A549 (cell line): ENCODE measurements around the gene NDUFS2. TPM values are rescaled to one million over a fixed set of nuclear protein-coding genes. Genes with fewer than 3 reads are reported as not detected.

ENCODE experiments used
- ATAC-seq, 2 experiments: fragments of 200-7000 bp in 1 of 2; fragments of >200 bp in 1 of 2; cut with Nextera tagmentation in 1 of 2; cut with Tn5 transposase in 1 of 2; 3 replicates each; pipeline versions ENCODE4 v1.8.0 to v1.9.1; 2018 to 2020; ENCODE audit warnings: mild to moderate bottlenecking in 1 of 2, moderate library complexity in 1 of 2
- CTCF ChIA-PET: fragments of 300-600 bp; sonication (Branson Sonifier 250); formaldehyde crosslinking; extraction: SDS; loops from one replicate; lab custom pipeline; 2021; ENCODE audit warnings: antibody characterized with exemption, inconsistent platforms; lab: Yijun Ruan, JAX
- POLR2A ChIA-PET: fragments of 350-600 bp; formaldehyde crosslinking; extraction: SDS; loops from one replicate; lab custom pipeline; 2021; ENCODE audit warnings: antibody characterized with exemption, inconsistent platforms; lab: Yijun Ruan, JAX
- DNase-seq, 2 experiments: peaks; one replicate each; pipeline versions ENCODE4 v3.0.0 to v3.0.0-alpha.2; 2011 to 2016; ENCODE audit warnings: low read depth in 1 of 2, low spot score in 1 of 2
- FAIRE-seq: peaks from 2 replicates; lab custom pipeline; 2011; peaks lifted over from hg19 to GRCh38; lab: Jason Lieb, UNC
- H3K27ac ChIP-seq, 2 experiments: fragments of >200 bp; sonication (Bioruptor Twin); formaldehyde crosslinking; 3 replicates each; pipeline ENCODE4 v1.5.1; 2016 to 2017
- H3K4me1 ChIP-seq: fragments of >200 bp; sonication (Bioruptor Twin); formaldehyde crosslinking; 3 replicates; pipeline ENCODE4 v1.6.1; 2016
- H3K4me2 ChIP-seq: fragments of >200 bp; sonication (Bioruptor Twin); formaldehyde crosslinking; 3 replicates; pipeline ENCODE4 v1.6.1; 2016
- H3K4me3 ChIP-seq: fragments of >200 bp; sonication (Bioruptor Twin); formaldehyde crosslinking; 3 replicates; pipeline ENCODE4 v1.5.1; 2016
- H3K9me3 ChIP-seq: fragments of >200 bp; sonication (Bioruptor Twin); formaldehyde crosslinking; 3 replicates; pipeline ENCODE4 v1.6.1; 2016
- BCL3 ChIP-seq: fragments of >200 bp; sonication (Bioruptor Twin); formaldehyde crosslinking; IDR thresholded peaks from 3 replicates; pipeline ENCODE4 v1.6.1; 2016
- EP300 ChIP-seq, 2 experiments: fragments of >200 bp; sonication (Bioruptor Twin); formaldehyde crosslinking; IDR thresholded peaks; 2 replicates in 1 of 2; 3 replicates in 1 of 2; pipeline ENCODE4 v1.6.1; 2016 to 2017
- FOSB ChIP-seq: fragments of 250-450 bp; sonication (Bioruptor Pico); IDR thresholded peaks from 2 replicates; pipeline ENCODE4 v1.5.0; 2020; ENCODE audit warnings: mild to moderate bottlenecking, moderate library complexity
- HOXB5 ChIP-seq: fragments of 250-450 bp; sonication (Bioruptor Pico); IDR thresholded peaks from 2 replicates; pipeline ENCODE4 v1.5.0; 2020; ENCODE audit warnings: mild to moderate bottlenecking, moderate library complexity
- JUN ChIP-seq, 2 experiments: fragments of >200 bp; sonication (Bioruptor Twin); formaldehyde crosslinking; IDR thresholded peaks; 2 replicates in 1 of 2; 3 replicates in 1 of 2; pipeline ENCODE4 v1.6.1; 2016 to 2017
- KDM5A ChIP-seq: fragments of 200-600 bp; sonication (generic); IDR thresholded peaks from 2 replicates; pipeline ENCODE4 v1.6.1; 2016; ENCODE audit warnings: antibody characterized with exemption, mild to moderate bottlenecking
- MAX ChIP-seq: IDR thresholded peaks from 2 replicates; pipeline ENCODE4 v1.6.1; 2012
- MYC ChIP-seq: IDR thresholded peaks from 2 replicates; pipeline ENCODE4 v1.6.1; 2012; ENCODE audit warnings: mild to moderate bottlenecking, inconsistent platforms, low read length, improper control_type of control experiment, borderline replicate concordance
- PHF8 ChIP-seq: fragments of 200-600 bp; sonication (generic); IDR thresholded peaks from 2 replicates; pipeline ENCODE4 v1.6.1; 2016; ENCODE audit warnings: low read depth, mild to moderate bottlenecking, antibody characterized with exemption, moderate library complexity, borderline replicate concordance
- POLR2A ChIP-seq: IDR thresholded peaks from 2 replicates; pipeline ENCODE4 v1.6.1; 2012; ENCODE audit warnings: mild to moderate bottlenecking, low read length
- SREBF2 ChIP-seq: fragments of 450-650 bp; IDR thresholded peaks from 2 replicates; pipeline ENCODE4 v1.6.1; 2014; ENCODE audit warnings: mild to moderate bottlenecking, moderate library complexity
- TP53 ChIP-seq: fragments of 250-450 bp; sonication (Bioruptor Pico); IDR thresholded peaks from 2 replicates; pipeline ENCODE4 v1.5.0; 2021; ENCODE audit warnings: mild to moderate bottlenecking, moderate library complexity
- WGBS: methylation state at CpG from one replicate; pipeline ENCODE4 v1.1.6; 2017; ENCODE audit errors: missing lambda C conversion rate; 5-methylcytosine and 5-hydroxymethylcytosine counted together
- polyA minus RNA-seq: library from RNA; depleted of rRNA, polyadenylated mRNA; stranded (reverse); fragments of >200 nt; gene quantifications from 2 replicates; pipeline ENCODE4 v1.2.3, GENCODE V29; 2011; rRNA and poly(A)+ RNA removed
- polyA plus RNA-seq, 4 experiments: library from polyadenylated mRNA; depleted of rRNA in 3 of 4; stranded (reverse); fragments of >200 nt; fragmentation: RNase III in 1 of 4; extraction: RNeasy Plus Mini Kit Qiagen cat#74134 plus additional on column Dnase treatment in 1 of 4; gene quantifications; 2 replicates in 3 of 4; 3 replicates in 1 of 4; pipeline ENCODE4 v1.2.3, GENCODE V29; 2011 to 2017
- TF ChIP-seq, protein P1 (sequence below): fragments of 250-450 bp; sonication (Bioruptor Pico); IDR thresholded peaks from 2 replicates; pipeline ENCODE4 v1.5.0; 2021; ENCODE audit warnings: mild to moderate bottlenecking, moderate library complexity, borderline replicate concordance
- TF ChIP-seq, protein P2 (sequence below): fragments of >200 bp; sonication (Bioruptor Twin); formaldehyde crosslinking; IDR thresholded peaks from 3 replicates; pipeline ENCODE4 v1.5.1; 2016
- TF ChIP-seq, protein P3 (sequence below): IDR thresholded peaks from 2 replicates; pipeline ENCODE4 v1.6.1; 2012; ENCODE audit warnings: low read depth, borderline replicate concordance
- TF ChIP-seq, protein P4 (sequence below): IDR thresholded peaks from 2 replicates; pipeline ENCODE4 v1.6.1; 2012

Gene NDUFS2
- 125 and 144 TPM in 2 replicates for polyA plus RNA-seq (2011; rRNA removed)
- polyA plus RNA-seq (2012; cell fraction: cytosol; rRNA removed), result 128 and 142 TPM in 2 replicates
- polyA plus RNA-seq (2012; cell fraction: nucleus; rRNA removed), result 69.3 and 95.2 TPM in 2 replicates
- polyA plus RNA-seq (2017; fragmentation: RNase III; extraction: RNeasy Plus Mini Kit Qiagen cat#74134 plus additional on column Dnase treatment), result 142 to 145 TPM (median 142 TPM) in 3 replicates
- 187 and 207 TPM in 2 replicates for polyA minus RNA-seq

- H3K27ac ChIP-seq, result peak within 1 kb of the TSS; percentile 93
- ChIA-PET POLR2A (interaction anchor here (0.5 to 1.8 kb wide), 17 partner anchors 8 to 187 kb away, joined by 3 to 23 read pairs (median 4); partner anchors contain the start of genes PPOX, SDHC, TOMM40L and UFC1), CTCF (interaction anchor here (0.6 to 18.8 kb wide), 10 partner anchors 9 to 182 kb away, joined by 3 to 319 read pairs (median 5); partner anchors contain the start of genes APOA2, FCER1G, PPOX and TOMM40L)
- peak; percentile 60 to 89; a peak in 4 of 5 replicates for TF ChIP-seq JUN (IDR thresholded peaks at IDR 0.05)
- TF ChIP-seq MYC, result 0 out of 2 replicates have a peak, but pooled peaks have one; percentile 29
- TF ChIP-seq, protein P1, sequence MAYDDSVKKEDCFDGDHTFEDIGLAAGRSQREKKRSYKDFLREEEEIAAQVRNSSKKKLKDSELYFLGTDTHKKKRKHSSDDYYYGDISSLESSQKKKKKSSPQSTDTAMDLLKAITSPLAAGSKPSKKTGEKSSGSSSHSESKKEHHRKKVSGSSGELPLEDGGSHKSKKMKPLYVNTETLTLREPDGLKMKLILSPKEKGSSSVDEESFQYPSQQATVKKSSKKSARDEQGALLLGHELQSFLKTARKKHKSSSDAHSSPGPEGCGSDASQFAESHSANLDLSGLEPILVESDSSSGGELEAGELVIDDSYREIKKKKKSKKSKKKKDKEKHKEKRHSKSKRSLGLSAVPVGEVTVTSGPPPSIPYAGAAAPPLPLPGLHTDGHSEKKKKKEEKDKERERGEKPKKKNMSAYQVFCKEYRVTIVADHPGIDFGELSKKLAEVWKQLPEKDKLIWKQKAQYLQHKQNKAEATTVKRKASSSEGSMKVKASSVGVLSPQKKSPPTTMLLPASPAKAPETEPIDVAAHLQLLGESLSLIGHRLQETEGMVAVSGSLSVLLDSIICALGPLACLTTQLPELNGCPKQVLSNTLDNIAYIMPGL (CRISPR knock-in tag), result peak; percentile 33; the same call in 1 of the 2 replicates
- TF ChIP-seq BCL3, result peak; percentile 52; the same call in 1 of the 3 replicates
- peak; percentile 64 for TF ChIP-seq MAX
- peak; percentile 84 for TF ChIP-seq POLR2A
- peak; percentile 83 for TF ChIP-seq KDM5A
- TF ChIP-seq, protein P2, sequence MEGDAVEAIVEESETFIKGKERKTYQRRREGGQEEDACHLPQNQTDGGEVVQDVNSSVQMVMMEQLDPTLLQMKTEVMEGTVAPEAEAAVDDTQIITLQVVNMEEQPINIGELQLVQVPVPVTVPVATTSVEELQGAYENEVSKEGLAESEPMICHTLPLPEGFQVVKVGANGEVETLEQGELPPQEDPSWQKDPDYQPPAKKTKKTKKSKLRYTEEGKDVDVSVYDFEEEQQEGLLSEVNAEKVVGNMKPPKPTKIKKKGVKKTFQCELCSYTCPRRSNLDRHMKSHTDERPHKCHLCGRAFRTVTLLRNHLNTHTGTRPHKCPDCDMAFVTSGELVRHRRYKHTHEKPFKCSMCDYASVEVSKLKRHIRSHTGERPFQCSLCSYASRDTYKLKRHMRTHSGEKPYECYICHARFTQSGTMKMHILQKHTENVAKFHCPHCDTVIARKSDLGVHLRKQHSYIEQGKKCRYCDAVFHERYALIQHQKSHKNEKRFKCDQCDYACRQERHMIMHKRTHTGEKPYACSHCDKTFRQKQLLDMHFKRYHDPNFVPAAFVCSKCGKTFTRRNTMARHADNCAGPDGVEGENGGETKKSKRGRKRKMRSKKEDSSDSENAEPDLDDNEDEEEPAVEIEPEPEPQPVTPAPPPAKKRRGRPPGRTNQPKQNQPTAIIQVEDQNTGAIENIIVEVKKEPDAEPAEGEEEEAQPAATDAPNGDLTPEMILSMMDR, result peak; percentile 34
- no peak for TF ChIP-seq FOSB (CRISPR knock-in tag)
- TF ChIP-seq, protein P3, sequence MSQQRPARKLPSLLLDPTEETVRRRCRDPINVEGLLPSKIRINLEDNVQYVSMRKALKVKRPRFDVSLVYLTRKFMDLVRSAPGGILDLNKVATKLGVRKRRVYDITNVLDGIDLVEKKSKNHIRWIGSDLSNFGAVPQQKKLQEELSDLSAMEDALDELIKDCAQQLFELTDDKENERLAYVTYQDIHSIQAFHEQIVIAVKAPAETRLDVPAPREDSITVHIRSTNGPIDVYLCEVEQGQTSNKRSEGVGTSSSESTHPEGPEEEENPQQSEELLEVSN, result peak; percentile 44; the same call in 1 of the 2 replicates
- TF ChIP-seq EP300 (IDR thresholded peaks at IDR 0.05), result no peak
- no peak for TF ChIP-seq SREBF2
- 0 out of 2 replicates have a peak, but pooled peaks have one; percentile 9 for TF ChIP-seq HOXB5
- peak; percentile 84; the same call in 1 of the 2 replicates for TF ChIP-seq PHF8
- TF ChIP-seq TP53 (CRISPR knock-in tag), result no peak
- TF ChIP-seq, protein P4, sequence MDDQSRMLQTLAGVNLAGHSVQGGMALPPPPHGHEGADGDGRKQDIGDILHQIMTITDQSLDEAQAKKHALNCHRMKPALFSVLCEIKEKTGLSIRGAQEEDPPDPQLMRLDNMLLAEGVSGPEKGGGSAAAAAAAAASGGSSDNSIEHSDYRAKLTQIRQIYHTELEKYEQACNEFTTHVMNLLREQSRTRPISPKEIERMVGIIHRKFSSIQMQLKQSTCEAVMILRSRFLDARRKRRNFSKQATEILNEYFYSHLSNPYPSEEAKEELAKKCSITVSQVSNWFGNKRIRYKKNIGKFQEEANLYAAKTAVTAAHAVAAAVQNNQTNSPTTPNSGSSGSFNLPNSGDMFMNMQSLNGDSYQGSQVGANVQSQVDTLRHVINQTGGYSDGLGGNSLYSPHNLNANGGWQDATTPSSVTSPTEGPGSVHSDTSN, result 0 out of 2 replicates have a peak, but pooled peaks have one; percentile 20
- TF ChIP-seq, all 56 proteins: peak for 12
- Histone ChIP-seq H3K4me3 (peak within 1 kb of the TSS; percentile 84), H3K4me2 (peak within 1 kb of the TSS; percentile 90), H3K4me1 (peaks cover 29% of the 10 kb centered on the region), H3K9me3 (no peaks in the 10 kb centered on the region)
- peak; percentile 95 to 98 for ATAC-seq
- 5% methylated on average over 46 of the region's 53 CpGs for WGBS
- peak; percentile 61 for FAIRE-seq
- peak; percentile 94 to 99 for DNase-seq
Observed at GRCh38 chr1:161201836-161202712, at the start of gene NDUFS2. NDUFS2 (plus strand) TSS chr1:161202367; CDS start chr1:161202386, 19 bp downstream.
